Hematopoietic multipotent progenitor cell (in vitro differentiated cells): Measurements from ENCODE around the gene ZFYVE9. TPM values are rescaled to one million over a fixed set of nuclear protein-coding genes. Genes with fewer than 3 reads are reported as not detected.

ENCODE experiments used
- DNase-seq, 3 donors: peaks; one replicate each; pipeline ENCODE4 v3.0.0-alpha.2; 2011 to 2015; ENCODE audit warnings: low read depth in 2 of 3, low spot score in 2 of 3
- total RNA-seq: library from RNA; depleted of rRNA; stranded (reverse); fragments of >200 nt; gene quantifications from one replicate; pipeline ENCODE4 v1.2.3, GENCODE V29; 2012

ZFYVE9 gene
- total RNA-seq, 1 donor, result 4.8 TPM

GRCh38 chr1:52237430-52237829 lies 95.5 kb downstream of the ZFYVE9 start:
- no peak for DNase-seq

GRCh38 chr1:52238474-52238873 lies 96.6 kb downstream of the ZFYVE9 start:
- no peak for DNase-seq

- DNase-seq, result no peak
Measured at GRCh38 chr1:52238887-52239707, 97.2 kb downstream of the ZFYVE9 start.

GRCh38 chr1:52239708-52240001 lies 97.8 kb downstream of the ZFYVE9 start:
- peak in 2 of 3 donors; percentile 31 to 77 for DNase-seq

- DNase-seq, result peak in 1 of 3 donors; percentile 8
Measured at GRCh38 chr1:52240592-52241210, 98.8 kb downstream of the ZFYVE9 start.

GRCh38 chr1:52243221-52243987 lies 101.5 kb downstream of the ZFYVE9 start:
- no peak for DNase-seq

- no peak for DNase-seq
Measured at GRCh38 chr1:52249831-52250230, 107.9 kb downstream of the ZFYVE9 start.

GRCh38 chr1:52253421-52253820 lies 111.5 kb downstream of the ZFYVE9 start:
- DNase-seq, result no peak

- no peak for DNase-seq
Measured at GRCh38 chr1:52259886-52260285, 118.0 kb downstream of the ZFYVE9 start.

GRCh38 chr1:52263153-52263910 lies 121.4 kb downstream of the ZFYVE9 start:
- no peak for DNase-seq

GRCh38 chr1:52264530-52265115 lies 122.7 kb downstream of the ZFYVE9 start:
- DNase-seq, result no peak

- DNase-seq, result no peak
Measured at GRCh38 chr1:52266507-52266906, 124.6 kb downstream of the ZFYVE9 start.

GRCh38 chr1:52268372-52268771 lies 126.5 kb downstream of the ZFYVE9 start:
- no peak for DNase-seq

GRCh38 chr1:52281518-52281917 lies 139.6 kb downstream of the ZFYVE9 start:
- DNase-seq, result no peak

- DNase-seq, result no peak
Measured at GRCh38 chr1:52288286-52288685, 146.4 kb downstream of the ZFYVE9 start.

- no peak for DNase-seq
Measured at GRCh38 chr1:52294580-52294979, 152.7 kb downstream of the ZFYVE9 start.

GRCh38 chr1:52296345-52296744 lies 154.5 kb downstream of the ZFYVE9 start:
- peak; percentile 2 to 64 (median 29) for DNase-seq

- DNase-seq, result no peak
Measured at GRCh38 chr1:52305417-52306226, 163.7 kb downstream of the ZFYVE9 start.

GRCh38 chr1:52306227-52307006 lies 164.5 kb downstream of the ZFYVE9 start:
- no peak for DNase-seq
